ENCODE results near the gene OTOGL.

GRCh38 chr12:80282761-80283160, 183.4 kb downstream of the OTOGL start:
- TF ChIP-seq CTCF (IDR thresholded peaks at IDR 0.05) (no peak), ZFX (IDR thresholded peaks at IDR 0.05; ENCODE audit: borderline replicate concordance) (no peak)
